Measurements from ENCODE around the gene SEPHS1.

- TF ChIP-seq POLR2A (IDR thresholded peaks at IDR 0.05; ENCODE audit: low read depth, low read length): no peak
- no peak for TF ChIP-seq TAF1 (IDR thresholded peaks at IDR 0.05; ENCODE audit: low read depth, low read length)
- no peak for TF ChIP-seq POLR2AphosphoS5 (IDR thresholded peaks at IDR 0.05; ENCODE audit: low read depth, low read length)
- TF ChIP-seq SPI1 (IDR thresholded peaks at IDR 0.05; ENCODE audit: low read depth, low read length): no peak
- no peak for TF ChIP-seq POU2F2 (IDR thresholded peaks at IDR 0.05; ENCODE audit: low read depth, low read length)
- TF ChIP-seq PAX5 (IDR thresholded peaks at IDR 0.05; ENCODE audit: insufficient read depth, low read length, severe bottlenecking): no peak
Observed at GRCh38 chr10:13365831-13366230, 17.7 kb upstream of the SEPHS1 start.
